HCT116 (cell line): Measurements from ENCODE around the gene TEX261. TPM values are rescaled to one million over a fixed set of nuclear protein-coding genes. Genes with fewer than 3 reads are reported as not detected.
"Not testable (repeated sequence)": the region's sequence is repeated elsewhere in the genome, so short reads cannot be mapped to it uniquely, and the experiment has no call there.

Experiments
- ATAC-seq: fragments of 200-7000 bp; cut with Tn5 transposase; 2 replicates; pipeline ENCODE4 v1.9.1; 2020; ENCODE audit warnings: mild to moderate bottlenecking, moderate library complexity
- BruUV-seq: library from RNA; stranded (reverse); fragments of 400-500 nt; replicated peaks from 2 replicates; lab custom pipeline; 2021; lab: Mats Ljungman, UMichigan
- CTCF ChIA-PET: fragments of 300-600 bp; sonication (Branson Sonifier 250); formaldehyde crosslinking; loops from one replicate; lab custom pipeline; 2021; ENCODE audit warnings: antibody characterized with exemption; lab: Charles Lee
- POLR2A ChIA-PET: fragments of 300-600, 350-600 bp; sonication (Branson Sonifier 250); formaldehyde crosslinking; loops from one replicate; lab custom pipeline; 2021; ENCODE audit warnings: antibody characterized with exemption; lab: Charles Lee
- RAD21 ChIA-PET, 2 experiments: fragments of 300-600 bp; sonication (Branson Sonifier 250); formaldehyde crosslinking; loops; one replicate each; lab custom pipeline; 2023; ENCODE audit warnings: low total read pairs in 2 of 2; ENCODE audit not compliant: uncharacterized antibody in 2 of 2, unreplicated experiment in 2 of 2, low non-redundant PET in 1 of 2; lab: Charles Lee
- DNase-seq: peaks from one replicate; pipeline ENCODE4 v3.0.0-alpha.2; 2010; ENCODE audit warnings: low read depth, low spot score
- H2AFZ ChIP-seq: fragments of 200-600 bp; shearing (Covaris generic), sonication (generic); 2 replicates; pipeline ENCODE4 v1.6.1; 2017; ENCODE audit warnings: low read depth, mixed run types, mixed read lengths, antibody characterized with exemption, low read length; ENCODE audit not compliant: poor library complexity, severe bottlenecking
- H3K27ac ChIP-seq: 2 replicates; pipeline ENCODE4 v1.5.1; 2012; ENCODE audit warnings: low read depth, low read length
- H3K27me3 ChIP-seq: fragments of 200-600 bp; sonication (generic); 2 replicates; pipeline ENCODE4 v1.6.1; 2016; ENCODE audit warnings: mixed run types, low read length, mixed read lengths; ENCODE audit not compliant: insufficient read depth
- H3K36me3 ChIP-seq, 2 experiments: fragments of 200-500 bp in 1 of 2; fragments of 200-600 bp in 1 of 2; sonication (Bioruptor generic) in 1 of 2; sonication (generic) in 1 of 2; 2 replicates each; pipeline versions ENCODE4 v1.5.1 to v1.6.1; 2014 to 2016; ENCODE audit warnings: low read length in 2 of 2, inconsistent platforms in 1 of 2, mixed read lengths in 1 of 2, mixed run types in 1 of 2; ENCODE audit not compliant: insufficient read depth in 2 of 2, control insufficient read depth in 1 of 2
- H3K4me1 ChIP-seq, 2 experiments: fragments of 200-600 bp in 1 of 2; sonication (generic) in 1 of 2; 2 replicates each; pipeline versions ENCODE4 v1.5.1 to v1.6.1; 2012 to 2017; ENCODE audit warnings: low read length in 2 of 2, inconsistent platforms in 1 of 2, mild to moderate bottlenecking in 1 of 2, mixed read lengths in 1 of 2, mixed run types in 1 of 2, moderate library complexity in 1 of 2; ENCODE audit not compliant: insufficient read depth in 2 of 2, control insufficient read depth in 1 of 2
- H3K4me2 ChIP-seq: fragments of 200-600 bp; sonication (generic); 2 replicates; pipeline ENCODE4 v1.6.1; 2017; ENCODE audit warnings: mixed run types, low read length, mixed read lengths
- H3K4me3 ChIP-seq, 2 experiments: fragments of 200-600 bp in 1 of 2; sonication (generic) in 1 of 2; replicated peaks in 1 of 2; 2 replicates each; pipeline ENCODE4 v1.5.1; 2011 to 2016; ENCODE audit warnings: low read length in 2 of 2, control low read depth in 1 of 2, low read depth in 1 of 2, mild to moderate bottlenecking in 1 of 2, mixed read lengths in 1 of 2, mixed run types in 1 of 2
- H3K79me2 ChIP-seq: fragments of 200-600 bp; sonication (generic); 2 replicates; pipeline ENCODE4 v1.6.1; 2017; ENCODE audit warnings: mild to moderate bottlenecking, mixed run types, low read length, moderate library complexity, mixed read lengths; ENCODE audit not compliant: insufficient read depth
- H3K9ac ChIP-seq: fragments of 200-600 bp; sonication (generic); 2 replicates; pipeline ENCODE4 v1.6.1; 2016; ENCODE audit warnings: low read length, mixed read lengths
- H3K9me2 ChIP-seq: fragments of 200-600 bp; sonication (generic), shearing (Covaris generic); 2 replicates; pipeline ENCODE4 v1.6.1; 2017; ENCODE audit warnings: mixed run types, mild to moderate bottlenecking, moderate library complexity; ENCODE audit not compliant: insufficient read depth
- H3K9me3 ChIP-seq, 2 experiments: fragments of 200-500 bp in 1 of 2; fragments of 200-600 bp in 1 of 2; sonication (Bioruptor generic) in 1 of 2; sonication (generic) in 1 of 2; 2 replicates each; pipeline ENCODE4 v1.6.1; 2014 to 2017; ENCODE audit warnings: low read length in 2 of 2, mixed read lengths in 2 of 2, inconsistent platforms in 1 of 2, low read depth in 1 of 2, mild to moderate bottlenecking in 1 of 2, mixed run types in 1 of 2, moderate library complexity in 1 of 2; ENCODE audit not compliant: control insufficient read depth in 1 of 2, insufficient read depth in 1 of 2
- H4K20me1 ChIP-seq: fragments of 200-600 bp; sonication (generic), shearing (Covaris generic); 2 replicates; pipeline ENCODE4 v1.6.1; 2017; ENCODE audit warnings: mixed run types, mild to moderate bottlenecking, moderate library complexity; ENCODE audit not compliant: insufficient read depth
- JUND ChIP-seq: IDR thresholded peaks from 2 replicates; pipeline ENCODE4 v1.6.1; 2012
- RAD21 ChIP-seq: IDR thresholded peaks from 2 replicates; pipeline ENCODE4 v1.6.1; 2012; ENCODE audit warnings: low read depth, mild to moderate bottlenecking
- intact Hi-C: fragments of 100-400 bp; cut with micrococcal nuclease; formaldehyde crosslinking; loops from 2 replicates; pipeline ENCODE4 v1.10.0; 2022
- total RNA-seq: library from RNA; stranded (reverse); gene quantifications from one replicate; pipeline ENCODE4 v1.2.1, GENCODE V29; 2021; ENCODE audit not compliant: unreplicated experiment
- TF ChIP-seq, protein P1 (sequence below), 3 experiments: fragments of 200-600 bp in 1 of 3; sonication (generic) in 1 of 3; IDR thresholded peaks in 2 of 3; conservative IDR thresholded peaks in 1 of 3; 2 replicates each; pipeline ENCODE4 v1.5.1; 2012 to 2017; ENCODE audit warnings: low read depth in 2 of 3, low read length in 2 of 3, antibody characterized with exemption in 1 of 3, borderline replicate concordance in 1 of 3, control low read depth in 1 of 3, mild to moderate bottlenecking in 1 of 3, mixed read lengths in 1 of 3, mixed run types in 1 of 3, moderate library complexity in 1 of 3; ENCODE audit not compliant: insufficient read depth in 1 of 3

The TEX261 gene
- total RNA-seq, 1 experiment from 2014 or later = 37.9 TPM

DNA sequence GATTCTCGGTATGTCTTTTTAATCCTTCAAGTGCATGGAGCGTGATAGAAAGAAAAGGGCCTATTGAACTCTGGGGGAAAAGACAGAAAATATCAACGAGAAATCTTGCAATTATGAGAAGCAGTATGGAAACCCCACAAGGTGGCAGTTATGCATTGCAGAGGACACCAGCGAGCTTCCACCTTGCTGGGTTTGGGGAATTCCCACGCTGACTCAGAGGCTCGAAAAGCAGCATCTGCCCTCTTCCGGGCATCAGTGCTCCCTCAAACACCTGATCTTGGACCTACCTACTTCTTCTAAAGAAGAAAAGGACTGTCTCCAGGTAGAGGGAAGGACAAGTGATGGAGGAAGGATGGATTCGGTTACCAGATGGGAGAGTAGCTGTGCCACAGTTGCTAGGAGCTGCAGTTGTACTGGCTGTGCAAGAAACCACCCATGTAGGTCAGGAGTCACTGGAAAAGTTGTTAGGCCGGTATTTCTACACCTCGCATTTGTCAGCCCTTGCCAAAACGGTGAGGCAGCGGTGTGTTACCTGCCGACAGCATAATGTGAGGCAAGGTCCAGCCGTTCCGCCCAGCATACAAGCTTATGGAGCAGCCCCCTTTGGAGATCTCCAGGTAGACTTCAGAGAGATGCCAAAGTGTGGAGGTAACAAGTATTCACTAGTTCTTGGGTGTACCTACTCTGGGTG is 29.0 kb upstream of the TEX261 start:
- H3K4me1 ChIP-seq = peaks cover 0 to 10% of the 10 kb centered on the region in 2 experiments; a peak in 2 of 4 replicates
- H3K4me2 ChIP-seq = peak overlapping the region; percentile 41
- H2AFZ ChIP-seq, H3K79me2 ChIP-seq, H3K27me3 ChIP-seq, ATAC-seq, DNase-seq, H4K20me1 ChIP-seq, H3K27ac ChIP-seq, POLR2A ChIA-PET, H3K9me2 ChIP-seq, H3K9ac ChIP-seq, H3K4me3 ChIP-seq, BruUV-seq, H3K9me3 ChIP-seq, H3K36me3 ChIP-seq, intact Hi-C loops: not testable (repeated sequence)
- TF ChIP-seq JUND = 0 out of 2 replicates have a peak, but pooled peaks have one; percentile 8
- peak; percentile 66 for TF ChIP-seq RAD21
- TF ChIP-seq, protein P1, sequence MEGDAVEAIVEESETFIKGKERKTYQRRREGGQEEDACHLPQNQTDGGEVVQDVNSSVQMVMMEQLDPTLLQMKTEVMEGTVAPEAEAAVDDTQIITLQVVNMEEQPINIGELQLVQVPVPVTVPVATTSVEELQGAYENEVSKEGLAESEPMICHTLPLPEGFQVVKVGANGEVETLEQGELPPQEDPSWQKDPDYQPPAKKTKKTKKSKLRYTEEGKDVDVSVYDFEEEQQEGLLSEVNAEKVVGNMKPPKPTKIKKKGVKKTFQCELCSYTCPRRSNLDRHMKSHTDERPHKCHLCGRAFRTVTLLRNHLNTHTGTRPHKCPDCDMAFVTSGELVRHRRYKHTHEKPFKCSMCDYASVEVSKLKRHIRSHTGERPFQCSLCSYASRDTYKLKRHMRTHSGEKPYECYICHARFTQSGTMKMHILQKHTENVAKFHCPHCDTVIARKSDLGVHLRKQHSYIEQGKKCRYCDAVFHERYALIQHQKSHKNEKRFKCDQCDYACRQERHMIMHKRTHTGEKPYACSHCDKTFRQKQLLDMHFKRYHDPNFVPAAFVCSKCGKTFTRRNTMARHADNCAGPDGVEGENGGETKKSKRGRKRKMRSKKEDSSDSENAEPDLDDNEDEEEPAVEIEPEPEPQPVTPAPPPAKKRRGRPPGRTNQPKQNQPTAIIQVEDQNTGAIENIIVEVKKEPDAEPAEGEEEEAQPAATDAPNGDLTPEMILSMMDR (IDR thresholded peaks at IDR 0.05 in 2 of 3, conservative IDR thresholded peaks at IDR 0.05 in 1 of 3; ENCODE audit: borderline replicate concordance in 1 of 3, insufficient read depth in 1 of 3, low read depth in 2 of 3, low read length in 2 of 3) = peak; percentile 9 to 64 (median 13); a peak in 1 of 6 replicates
- CTCF ChIA-PET = interaction anchor here (1.8 kb wide), 1 partner anchor 131 kb away, joined by 5 read pairs; no protein-coding TSS in a partner anchor
- RAD21 ChIA-PET = interaction anchor here in 1 of 2 experiments (0.6 to 1.2 kb wide), 2 partner anchors 131 to 308 kb away, joined by 5 read pairs; partner anchors contain the start of gene ZNF638

DNA sequence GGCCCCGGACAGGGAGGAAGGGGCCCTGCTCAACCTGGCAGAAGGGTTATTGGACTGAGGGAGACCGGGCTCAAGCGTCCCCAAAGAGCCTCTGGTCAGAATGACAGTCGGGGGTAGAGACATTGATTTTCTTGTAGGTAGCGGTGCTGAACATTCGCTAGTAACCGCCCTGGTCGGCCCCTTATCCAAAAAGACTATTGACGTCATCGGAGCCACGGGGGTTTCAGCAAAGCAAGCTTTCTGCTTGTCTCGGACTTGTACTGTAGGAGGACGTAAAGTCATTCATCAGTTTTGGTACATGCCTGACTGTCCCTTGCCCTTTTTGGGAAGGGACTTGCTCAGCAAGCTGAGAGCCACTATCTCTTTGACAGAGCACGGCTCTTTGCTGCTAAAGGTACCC is 26.7 kb upstream of the TEX261 start:
- H2AFZ ChIP-seq, H3K9ac ChIP-seq, H3K27ac ChIP-seq, ATAC-seq, DNase-seq, H3K79me2 ChIP-seq, H3K4me2 ChIP-seq, RAD21 ChIA-PET, H3K9me2 ChIP-seq, H3K4me3 ChIP-seq, H3K27me3 ChIP-seq, BruUV-seq, H4K20me1 ChIP-seq, H3K9me3 ChIP-seq, POLR2A ChIA-PET, intact Hi-C loops, H3K36me3 ChIP-seq: not testable (repeated sequence)
- CTCF ChIA-PET = interaction anchor here (0.8 kb wide), 1 partner anchor 74 kb away, joined by 3 read pairs; no protein-coding TSS in a partner anchor
- H3K4me1 ChIP-seq = peaks cover 0 to 10% of the 10 kb centered on the region in 2 experiments; a peak in 2 of 4 replicates

DNA sequence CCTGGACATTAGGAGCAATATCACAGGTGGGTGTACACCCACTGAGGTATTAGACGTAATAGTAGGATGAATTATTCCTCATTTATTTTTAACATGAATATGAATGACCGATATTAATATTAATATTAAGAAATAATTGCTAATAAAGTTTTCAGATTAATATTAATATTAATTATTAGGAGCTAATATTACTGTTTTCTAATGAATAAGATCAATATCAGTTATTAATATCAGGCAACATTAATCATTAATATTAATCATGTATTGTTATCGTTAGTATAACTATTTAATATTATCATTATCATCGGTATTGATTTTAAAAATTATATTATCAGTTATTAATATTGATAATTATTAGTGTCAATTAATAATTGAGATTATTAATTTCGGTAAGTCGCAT is 25.3 kb upstream of the TEX261 start:
- H3K36me3 ChIP-seq, H3K79me2 ChIP-seq, BruUV-seq, H3K4me3 ChIP-seq, H3K27me3 ChIP-seq, intact Hi-C loops, ATAC-seq, H3K9me2 ChIP-seq, POLR2A ChIA-PET, DNase-seq, H3K9me3 ChIP-seq, CTCF ChIA-PET, H2AFZ ChIP-seq, H4K20me1 ChIP-seq, H3K27ac ChIP-seq, H3K4me2 ChIP-seq, H3K9ac ChIP-seq, RAD21 ChIA-PET: not testable (repeated sequence)
- peaks cover 0 to 10% of the 10 kb centered on the region in 2 experiments; a peak in 2 of 4 replicates for H3K4me1 ChIP-seq
